ENCODE measurements around the gene RBBP6.
"Not testable (repeated sequence)": the region's sequence is repeated elsewhere in the genome, so short reads cannot be mapped to it uniquely, and the experiment has no call there.

Gene RBBP6

GRCh38 chr16:24539295-24539849 lies at the start of gene RBBP6:
RBBP6 (plus strand) TSS chr16:24539566; CDS start chr16:24540627, 1,061 bp downstream.
- peak; percentile 91 for DNase-seq (ENCODE audit: low read depth)
- H3K4me3 ChIP-seq (ENCODE audit: low read depth, low read length): peak within 1 kb of the TSS; percentile 89

- no peak overlapping the region for H3K4me3 ChIP-seq (ENCODE audit: low read depth, low read length)
- no peak for DNase-seq (ENCODE audit: low read depth)
Measured at GRCh38 chr16:24490866-24491265, 48.5 kb upstream of the RBBP6 start.

- no peak for DNase-seq (ENCODE audit: low read depth)
- H3K4me3 ChIP-seq (ENCODE audit: low read depth, low read length): no peak overlapping the region
Measured at GRCh38 chr16:24491731-24492130, 47.6 kb upstream of the RBBP6 start.

GRCh38 chr16:24493821-24494220 lies 45.5 kb upstream of the RBBP6 start:
- no peak overlapping the region for H3K4me3 ChIP-seq (ENCODE audit: low read depth, low read length)
- DNase-seq (ENCODE audit: low read depth): no peak

GRCh38 chr16:24495207-24495606 lies 44.2 kb upstream of the RBBP6 start:
- not testable (repeated sequence) for DNase-seq (ENCODE audit: low read depth); H3K4me3 ChIP-seq (ENCODE audit: low read depth, low read length)

GRCh38 chr16:24497440-24497839 lies 41.9 kb upstream of the RBBP6 start:
- no peak for DNase-seq (ENCODE audit: low read depth)
- no peak overlapping the region for H3K4me3 ChIP-seq (ENCODE audit: low read depth, low read length)

GRCh38 chr16:24499193-24499814 lies 40.1 kb upstream of the RBBP6 start:
- no peak for DNase-seq (ENCODE audit: low read depth)
- H3K4me3 ChIP-seq (ENCODE audit: low read depth, low read length): no peak overlapping the region

GRCh38 chr16:24504472-24505345 lies 34.7 kb upstream of the RBBP6 start:
- DNase-seq (ENCODE audit: low read depth): peak; percentile 5
- H3K4me3 ChIP-seq (ENCODE audit: low read depth, low read length): no peak overlapping the region

- no peak for DNase-seq (ENCODE audit: low read depth)
- H3K4me3 ChIP-seq (ENCODE audit: low read depth, low read length): no peak overlapping the region
Measured at GRCh38 chr16:24505959-24506358, 33.4 kb upstream of the RBBP6 start.

GRCh38 chr16:24507959-24508480 lies 31.3 kb upstream of the RBBP6 start:
- no peak for DNase-seq (ENCODE audit: low read depth)
- H3K4me3 ChIP-seq (ENCODE audit: low read depth, low read length): no peak overlapping the region

GRCh38 chr16:24508614-24509013 lies 30.8 kb upstream of the RBBP6 start:
- peak; percentile 49 for DNase-seq (ENCODE audit: low read depth)
- no peak overlapping the region for H3K4me3 ChIP-seq (ENCODE audit: low read depth, low read length)

- H3K4me3 ChIP-seq (ENCODE audit: low read depth, low read length): no peak overlapping the region
- DNase-seq (ENCODE audit: low read depth): no peak
Measured at GRCh38 chr16:24509536-24509935, 29.8 kb upstream of the RBBP6 start.

- no peak for DNase-seq (ENCODE audit: low read depth)
- H3K4me3 ChIP-seq (ENCODE audit: low read depth, low read length): no peak overlapping the region
Measured at GRCh38 chr16:24511174-24511573, 28.2 kb upstream of the RBBP6 start.

- DNase-seq (ENCODE audit: low read depth): no peak
- H3K4me3 ChIP-seq (ENCODE audit: low read depth, low read length): no peak overlapping the region
Measured at GRCh38 chr16:24511792-24512191, 27.6 kb upstream of the RBBP6 start.

- no peak overlapping the region for H3K4me3 ChIP-seq (ENCODE audit: low read depth, low read length)
- no peak for DNase-seq (ENCODE audit: low read depth)
Measured at GRCh38 chr16:24514096-24514495, 25.3 kb upstream of the RBBP6 start.

- no peak for DNase-seq (ENCODE audit: low read depth)
- H3K4me3 ChIP-seq (ENCODE audit: low read depth, low read length): no peak overlapping the region
Measured at GRCh38 chr16:24515186-24515585, 24.2 kb upstream of the RBBP6 start.

GRCh38 chr16:24516900-24517669 lies 22.3 kb upstream of the RBBP6 start:
- peak; percentile 42 for DNase-seq (ENCODE audit: low read depth)
- H3K4me3 ChIP-seq (ENCODE audit: low read depth, low read length): no peak overlapping the region

- no peak overlapping the region for H3K4me3 ChIP-seq (ENCODE audit: low read depth, low read length)
- no peak for DNase-seq (ENCODE audit: low read depth)
Measured at GRCh38 chr16:24518498-24518897, 20.9 kb upstream of the RBBP6 start.

GRCh38 chr16:24520983-24521382 lies 18.4 kb upstream of the RBBP6 start:
- H3K4me3 ChIP-seq (ENCODE audit: low read depth, low read length): no peak overlapping the region
- DNase-seq (ENCODE audit: low read depth): no peak

- H3K4me3 ChIP-seq (ENCODE audit: low read depth, low read length): no peak overlapping the region
- no peak for DNase-seq (ENCODE audit: low read depth)
Measured at GRCh38 chr16:24522751-24523150, 16.6 kb upstream of the RBBP6 start.
